ENCODE results near the gene NCKIPSD. TPM values are rescaled to one million over a fixed set of nuclear protein-coding genes. Genes with fewer than 3 reads are reported as not detected.

The NCKIPSD gene
- total RNA-seq, 1 donor from 2014 or later = 25.3 TPM

DNA sequence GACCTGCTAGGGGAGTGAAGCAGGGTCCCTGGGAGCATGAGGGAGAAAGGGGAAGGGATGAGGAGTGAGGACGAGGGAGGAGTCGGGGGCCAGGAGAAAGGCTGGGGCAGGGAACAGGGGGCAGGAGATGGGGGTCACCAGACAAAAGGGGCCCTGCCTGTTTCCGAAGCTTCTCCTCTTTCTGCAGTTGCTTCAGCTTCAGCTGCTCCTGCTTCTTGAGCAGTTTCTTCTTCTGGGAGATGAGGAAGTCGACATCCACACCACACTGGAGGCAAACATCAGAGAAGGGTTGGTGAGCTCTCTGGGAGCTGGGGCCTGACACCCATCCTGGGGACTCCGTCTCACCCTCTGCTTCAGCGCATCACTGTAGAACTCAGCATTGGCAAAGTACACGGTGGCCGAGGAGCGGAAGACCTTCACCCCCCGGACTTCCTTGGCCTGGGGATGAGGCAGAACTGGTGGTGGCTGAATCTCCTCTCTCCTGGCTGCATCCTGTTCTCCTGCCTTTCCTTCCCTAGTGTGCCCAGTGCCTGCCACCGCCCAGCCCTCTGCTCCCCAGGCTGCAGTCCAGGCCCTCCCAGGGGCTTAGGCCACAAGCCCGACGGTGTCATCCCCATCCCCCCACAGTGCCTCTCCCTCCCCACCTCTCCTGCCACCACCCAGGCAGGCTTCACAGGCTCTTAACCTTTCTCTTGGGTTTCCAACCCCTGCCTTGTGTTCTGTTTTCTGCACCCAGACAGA is 57.3 kb downstream of the NCKIPSD start:
- H3K9me3 Mint-ChIP-seq = no peaks in the 10 kb centered on the region
- peak overlapping the region; percentile 89 for H3K27ac Mint-ChIP-seq (ENCODE audit: unreplicated experiment)
- H3K4me3 Mint-ChIP-seq = no peak overlapping the region
- TF ChIP-seq, protein P1, sequence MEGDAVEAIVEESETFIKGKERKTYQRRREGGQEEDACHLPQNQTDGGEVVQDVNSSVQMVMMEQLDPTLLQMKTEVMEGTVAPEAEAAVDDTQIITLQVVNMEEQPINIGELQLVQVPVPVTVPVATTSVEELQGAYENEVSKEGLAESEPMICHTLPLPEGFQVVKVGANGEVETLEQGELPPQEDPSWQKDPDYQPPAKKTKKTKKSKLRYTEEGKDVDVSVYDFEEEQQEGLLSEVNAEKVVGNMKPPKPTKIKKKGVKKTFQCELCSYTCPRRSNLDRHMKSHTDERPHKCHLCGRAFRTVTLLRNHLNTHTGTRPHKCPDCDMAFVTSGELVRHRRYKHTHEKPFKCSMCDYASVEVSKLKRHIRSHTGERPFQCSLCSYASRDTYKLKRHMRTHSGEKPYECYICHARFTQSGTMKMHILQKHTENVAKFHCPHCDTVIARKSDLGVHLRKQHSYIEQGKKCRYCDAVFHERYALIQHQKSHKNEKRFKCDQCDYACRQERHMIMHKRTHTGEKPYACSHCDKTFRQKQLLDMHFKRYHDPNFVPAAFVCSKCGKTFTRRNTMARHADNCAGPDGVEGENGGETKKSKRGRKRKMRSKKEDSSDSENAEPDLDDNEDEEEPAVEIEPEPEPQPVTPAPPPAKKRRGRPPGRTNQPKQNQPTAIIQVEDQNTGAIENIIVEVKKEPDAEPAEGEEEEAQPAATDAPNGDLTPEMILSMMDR (conservative IDR thresholded peaks at IDR 0.05) = no peak
- H3K27me3 Mint-ChIP-seq (ENCODE audit: low read depth) = no peaks in the 10 kb centered on the region
- DNase-seq (ENCODE audit: low read depth, low spot score) = no peak
- peaks cover 22% of the 10 kb centered on the region for H3K36me3 Mint-ChIP-seq (ENCODE audit: low read depth)
- H3K4me1 Mint-ChIP-seq = peaks cover 5% of the 10 kb centered on the region

- no peak for DNase-seq (ENCODE audit: low read depth, low spot score)
- H3K27ac Mint-ChIP-seq (ENCODE audit: unreplicated experiment) = no peak overlapping the region
- H3K36me3 Mint-ChIP-seq (ENCODE audit: low read depth) = peaks cover 22% of the 10 kb centered on the region
- no peaks in the 10 kb centered on the region for H3K9me3 Mint-ChIP-seq
- TF ChIP-seq, protein P1 (conservative IDR thresholded peaks at IDR 0.05) = no peak
- no peak overlapping the region for H3K4me3 Mint-ChIP-seq
- H3K4me1 Mint-ChIP-seq = peaks cover 5% of the 10 kb centered on the region
- H3K27me3 Mint-ChIP-seq (ENCODE audit: low read depth) = no peaks in the 10 kb centered on the region
These were observed 60.1 kb downstream of the NCKIPSD start for GRCh38 chr3:48625600-48625999.

DNA sequence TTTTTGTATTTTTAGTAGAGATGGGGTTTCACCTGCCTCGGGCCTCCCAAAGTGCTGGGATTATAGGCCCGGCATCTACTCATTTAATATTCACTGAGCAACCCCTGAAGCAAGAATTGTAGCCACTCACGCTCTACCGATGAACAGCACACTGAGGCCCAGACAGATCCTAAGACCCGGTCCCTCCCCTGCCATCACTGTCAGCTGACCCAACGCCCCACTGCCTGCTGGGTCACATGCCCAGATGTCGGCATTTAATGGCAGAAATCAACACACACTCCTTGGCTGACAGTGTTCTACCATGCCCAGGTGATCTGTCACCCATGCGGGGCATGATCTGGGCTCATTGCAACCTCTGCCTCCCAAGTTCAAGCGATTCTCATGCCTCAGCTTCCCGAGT is 60.9 kb downstream of the NCKIPSD start:
- TF ChIP-seq, protein P1 (conservative IDR thresholded peaks at IDR 0.05) = no peak
- Mint-ChIP-seq H3K27me3 (ENCODE audit: low read depth) (no peaks in the 10 kb centered on the region), H3K4me1 (peaks cover 5% of the 10 kb centered on the region), H3K4me3 (no peak overlapping the region), H3K36me3 (ENCODE audit: low read depth) (peaks cover 22% of the 10 kb centered on the region), H3K9me3 (no peaks in the 10 kb centered on the region), H3K27ac (ENCODE audit: unreplicated experiment) (peak overlapping the region; percentile 22)
- no peak for DNase-seq (ENCODE audit: low read depth, low spot score)

DNA sequence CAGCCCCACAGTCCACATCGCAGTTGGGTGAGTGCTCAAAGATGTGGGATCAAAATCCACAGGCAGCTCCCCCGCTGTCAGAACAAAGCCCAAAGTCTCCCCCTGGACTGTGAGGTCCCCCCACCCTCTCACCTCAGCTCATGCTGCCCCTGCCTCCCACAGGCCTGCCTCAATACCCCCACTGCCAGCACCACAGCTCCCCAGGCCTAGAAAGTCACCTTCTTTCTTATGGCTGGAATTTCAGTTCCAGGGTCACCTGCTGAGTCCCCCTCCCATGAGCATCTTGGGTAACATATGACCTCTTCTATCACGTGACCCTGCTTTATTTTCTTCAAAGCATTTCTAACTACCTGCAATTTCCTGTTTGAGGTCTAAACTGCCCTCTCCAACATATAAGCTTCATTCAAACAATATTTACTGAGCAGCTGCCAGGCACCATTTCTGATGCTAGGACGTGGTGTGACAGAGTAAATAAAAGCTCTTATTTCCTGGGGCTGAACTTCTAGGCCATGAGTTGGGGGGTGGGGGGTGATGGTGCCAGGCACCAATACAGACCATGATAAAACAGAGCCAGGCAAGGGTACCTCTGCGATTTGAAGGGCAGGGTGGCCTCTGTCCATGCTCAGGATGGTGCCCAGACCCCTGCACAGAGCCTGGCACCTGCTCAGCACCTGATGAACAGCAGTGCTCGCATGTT is 61.7 kb downstream of the NCKIPSD start:
- Mint-ChIP-seq H3K4me1 (peaks cover 5% of the 10 kb centered on the region), H3K9me3 (no peaks in the 10 kb centered on the region), H3K27me3 (ENCODE audit: low read depth) (no peaks in the 10 kb centered on the region), H3K4me3 (no peak overlapping the region), H3K27ac (ENCODE audit: unreplicated experiment) (no peak overlapping the region), H3K36me3 (ENCODE audit: low read depth) (peaks cover 19% of the 10 kb centered on the region)
- TF ChIP-seq, protein P1 (conservative IDR thresholded peaks at IDR 0.05) = no peak
- DNase-seq (ENCODE audit: low read depth, low spot score) = no peak

Small RNA genes within 50 kb of the gene (microRNA-seq; reads per million reads assigned to microRNA genes)
- gene MIR4793 = not detected

Other genes with a start within 250 kb of the NCKIPSD start
- 12.4 TPM in 2 replicates for gene CCDC51, start 245.8 kb downstream of the NCKIPSD start, total RNA-seq
- gene TMA7, start 245.7 kb downstream of the NCKIPSD start, total RNA-seq = 309 and 318 TPM in 2 replicates
- 21.8 and 22.1 TPM in 2 replicates for gene ATRIP, start 239.2 kb downstream of the NCKIPSD start, total RNA-seq
- 117 and 124 TPM in 2 replicates for gene SHISA5, start 181.7 kb downstream of the NCKIPSD start, total RNA-seq
- gene PFKFB4, start 129.1 kb downstream of the NCKIPSD start, total RNA-seq = 19.2 and 20.4 TPM in 2 replicates
- 1.3 TPM in 2 replicates for gene UCN2, start 122.1 kb downstream of the NCKIPSD start, total RNA-seq
- gene COL7A1, start 90.6 kb downstream of the NCKIPSD start, total RNA-seq = 28.4 and 28.7 TPM in 2 replicates
- 288 and 297 TPM in 2 replicates for gene UQCRC1, start 76.3 kb downstream of the NCKIPSD start, total RNA-seq
- 0.51 and 0.66 TPM in 2 replicates for gene TMEM89, start 64.1 kb downstream of the NCKIPSD start, total RNA-seq
- 54.8 and 57.4 TPM in 2 replicates for gene SLC26A6, start 50.5 kb downstream of the NCKIPSD start, total RNA-seq
- 26.5 and 27.2 TPM in 2 replicates for gene CELSR3, start 23.0 kb downstream of the NCKIPSD start, total RNA-seq
- gene IP6K2, start 31.3 kb upstream of the NCKIPSD start, total RNA-seq = 139 and 143 TPM in 2 replicates
- 47.6 and 49.6 TPM in 2 replicates for gene PRKAR2A, start 162.0 kb upstream of the NCKIPSD start, total RNA-seq
- 5.7 and 6.5 TPM in 2 replicates for gene SLC25A20, start 213.0 kb upstream of the NCKIPSD start, total RNA-seq
- gene ARIH2, start 232.9 kb upstream of the NCKIPSD start, total RNA-seq = 91.7 and 101 TPM in 2 replicates